GM21576 (cell line): ENCODE results near the gene SMIM20.
"Not testable (repeated sequence)": the region's sequence is repeated elsewhere in the genome, so short reads cannot be mapped to it uniquely, and the experiment has no call there.

ENCODE experiments used
- ATAC-seq: cut with Tn5 transposase; IDR thresholded peaks from one replicate; pipeline ENCODE4 v1.9.1; 2021; ENCODE audit warnings: mild to moderate bottlenecking, moderate library complexity; ENCODE audit not compliant: unreplicated experiment

Gene SMIM20

GRCh38 chr4:25890571-25891485, 23.2 kb upstream of the SMIM20 start:
- no peak for ATAC-seq

- ATAC-seq = no peak
Observed at GRCh38 chr4:25892796-25893195, 21.2 kb upstream of the SMIM20 start.

GRCh38 chr4:25896776-25897539, 17.1 kb upstream of the SMIM20 start:
- no peak for ATAC-seq

DNA sequence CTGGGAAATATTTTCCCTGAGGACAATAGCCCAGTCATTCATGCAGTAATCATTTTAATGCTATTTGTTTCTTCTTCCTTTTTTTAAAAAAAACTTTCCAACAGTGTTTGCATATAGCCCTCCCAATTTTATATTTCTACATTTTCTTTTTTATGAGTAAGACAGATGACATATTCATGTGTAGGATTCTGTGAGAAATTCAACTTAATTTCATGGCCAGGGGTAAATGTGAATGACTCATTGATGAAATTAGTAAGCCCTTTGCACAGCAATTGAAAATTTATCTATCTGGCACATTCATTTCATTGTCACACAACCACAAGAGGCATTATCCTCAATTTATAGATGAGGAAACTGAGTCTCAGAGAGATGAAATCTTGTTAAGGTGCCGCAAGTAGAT, 13.7 kb upstream of the SMIM20 start:
- no peak for ATAC-seq

DNA sequence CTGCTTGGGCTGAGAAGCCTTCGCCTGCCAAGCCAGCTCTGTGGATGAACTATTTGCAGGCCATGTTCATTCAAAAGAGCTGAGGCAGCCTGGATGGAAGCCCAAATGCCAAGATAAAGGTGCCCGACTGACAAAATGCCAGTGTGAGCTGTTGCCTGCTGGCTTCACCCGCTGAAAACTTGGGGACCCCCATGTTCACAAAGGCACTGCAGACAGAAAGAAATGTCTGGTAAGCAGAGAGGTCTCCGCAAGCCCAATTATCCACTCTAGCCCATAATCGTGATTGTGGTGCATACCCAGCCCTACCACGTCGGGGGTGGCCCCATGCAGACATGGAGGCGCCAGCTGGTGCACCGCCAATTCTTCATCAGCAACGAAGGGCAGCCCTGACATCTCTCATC, 13.0 kb upstream of the SMIM20 start:
- no peak for ATAC-seq

GRCh38 chr4:25903900-25904747, 9.9 kb upstream of the SMIM20 start:
- no peak for ATAC-seq

DNA sequence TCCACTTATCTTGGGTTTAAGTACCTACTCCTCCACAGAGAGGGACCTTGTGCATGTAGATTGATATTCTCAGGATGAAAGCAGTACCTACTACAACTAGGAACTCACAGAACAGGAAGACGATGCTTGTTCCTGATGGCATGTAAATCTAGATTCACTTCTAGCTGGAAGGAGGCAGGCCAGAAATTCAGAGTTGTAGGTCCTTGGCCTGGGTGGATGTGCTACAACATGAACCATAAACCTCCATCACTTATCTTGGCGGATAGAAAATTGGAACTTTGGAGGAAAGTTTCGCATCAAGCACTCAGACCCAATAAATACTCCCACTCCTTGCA, 9.3 kb upstream of the SMIM20 start:
- no peak for ATAC-seq

DNA sequence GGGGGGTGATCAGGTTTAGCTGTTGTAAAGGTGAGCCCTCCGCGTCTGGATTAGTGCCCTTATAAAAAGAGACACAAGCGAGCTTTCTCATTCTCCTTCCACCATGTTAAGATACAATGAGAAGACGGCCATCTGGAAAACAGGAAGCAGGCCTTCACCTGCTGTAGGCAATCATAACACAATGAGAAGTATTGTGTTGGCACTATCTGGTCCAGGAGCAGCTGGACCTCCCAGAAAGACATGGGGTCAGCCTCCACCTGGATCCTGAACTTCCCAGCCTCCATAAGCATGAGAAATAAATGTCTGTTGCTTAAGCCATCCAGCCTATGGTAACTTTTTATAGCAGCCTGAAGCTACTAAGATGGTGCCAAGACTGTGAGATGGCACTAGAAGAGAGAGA, 8.6 kb upstream of the SMIM20 start:
- no peak for ATAC-seq

GRCh38 chr4:25906113-25906512, 7.9 kb upstream of the SMIM20 start:
- ATAC-seq = not testable (repeated sequence)

DNA sequence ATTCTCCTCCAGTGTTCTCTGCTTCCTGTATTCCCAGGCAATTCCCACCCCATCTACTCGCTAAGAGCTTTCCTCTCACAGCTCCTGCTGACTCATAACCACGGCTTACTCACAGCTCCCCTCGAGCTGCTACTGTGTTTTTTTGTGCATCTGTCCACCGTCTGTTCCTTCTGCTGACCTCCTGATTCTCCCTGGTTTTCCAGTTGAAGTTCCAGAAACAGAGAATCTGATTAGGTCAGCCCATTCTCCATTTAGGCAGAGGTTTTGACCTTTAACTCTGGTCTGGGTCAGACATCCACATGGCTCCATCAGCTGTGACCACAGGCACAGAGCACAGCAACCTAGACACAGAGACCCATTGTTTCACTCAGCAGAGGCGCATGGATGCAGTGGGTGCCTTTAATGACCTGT, 5.5 kb upstream of the SMIM20 start:
- no peak for ATAC-seq

DNA sequence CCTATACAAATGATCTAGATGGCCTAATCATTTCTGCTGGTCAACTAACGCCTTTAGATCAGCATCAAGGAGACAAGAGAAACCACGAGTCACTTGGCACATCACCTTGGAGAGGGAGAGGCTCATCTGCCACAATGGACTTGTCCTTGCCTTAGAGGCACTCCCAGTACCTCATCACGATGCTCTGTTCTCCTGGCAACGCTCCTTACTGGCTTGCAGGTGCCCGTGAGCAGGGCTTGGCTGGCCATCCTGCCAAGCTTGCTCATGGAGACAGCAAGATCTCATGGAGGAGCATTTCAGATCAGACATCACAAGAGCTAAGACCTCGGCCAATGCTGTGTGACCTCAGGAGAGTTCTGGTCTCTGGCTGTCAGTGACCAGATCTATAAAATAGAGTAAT, 2.7 kb upstream of the SMIM20 start:
- no peak for ATAC-seq

DNA sequence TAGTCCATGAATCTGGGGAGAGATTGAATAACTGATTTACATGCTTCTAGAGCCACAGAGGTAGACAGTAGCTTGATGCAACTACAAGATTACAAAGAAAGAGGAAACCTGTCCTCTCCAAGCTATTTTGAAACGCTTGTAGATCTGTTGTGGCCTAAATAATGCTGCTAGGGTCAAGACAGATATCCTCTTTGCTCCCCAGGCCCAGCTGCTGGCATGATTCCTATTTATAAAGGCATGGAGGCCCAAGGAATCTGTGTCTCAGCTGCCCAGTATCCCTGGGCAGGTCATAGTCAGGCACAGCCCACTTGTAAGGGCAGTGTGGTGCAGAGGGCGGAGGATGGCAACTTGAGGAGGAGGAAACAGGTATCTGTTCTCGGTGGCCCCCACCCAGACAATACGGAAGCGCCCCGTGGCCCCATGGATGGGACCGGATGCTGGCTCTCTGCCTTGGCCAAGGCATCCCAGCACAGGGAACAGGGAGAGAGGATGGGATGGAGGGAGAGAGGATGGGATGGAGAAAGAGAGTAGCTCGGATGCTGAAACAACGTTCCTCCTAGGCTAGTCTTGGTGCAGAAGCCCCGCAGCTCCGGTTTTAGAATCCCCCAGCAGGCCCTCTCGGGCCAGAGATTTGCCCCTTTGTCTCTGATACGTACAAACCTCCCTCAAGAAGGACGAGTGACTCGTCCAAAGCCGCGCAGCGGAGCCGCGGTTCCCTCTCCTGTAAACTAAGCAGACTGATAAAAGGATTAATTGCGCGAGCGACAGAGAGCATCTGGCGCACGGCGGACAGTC, 767 bp upstream of the SMIM20 start:
- ATAC-seq = peak; percentile 30

GRCh38 chr4:25914670-25915352, 791 bp downstream of the SMIM20 start:
- ATAC-seq = peak; percentile 3

GRCh38 chr4:25915353-25915705, 1.3 kb downstream of the SMIM20 start:
- ATAC-seq = no peak

DNA sequence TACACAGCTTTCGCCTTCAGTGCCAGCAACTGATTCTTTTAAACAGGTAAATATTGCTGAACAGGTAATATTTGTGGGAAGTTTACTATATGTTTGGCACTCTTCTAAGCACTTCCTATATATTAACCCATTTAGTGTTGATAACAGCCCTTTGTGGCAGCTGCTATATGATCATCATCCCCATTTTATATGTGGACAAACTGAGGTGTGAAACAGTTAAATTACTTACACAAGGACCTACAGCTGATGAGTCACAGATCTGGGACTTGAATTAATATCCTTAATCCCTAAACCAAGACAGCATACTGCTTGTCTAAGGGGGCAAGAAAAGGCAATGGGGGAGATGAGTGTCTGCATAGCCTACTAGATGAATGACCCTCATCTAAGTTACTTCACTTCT, 2.9 kb downstream of the SMIM20 start:
- ATAC-seq = no peak

GRCh38 chr4:25919676-25920075, 5.7 kb downstream of the SMIM20 start:
- no peak for ATAC-seq

DNA sequence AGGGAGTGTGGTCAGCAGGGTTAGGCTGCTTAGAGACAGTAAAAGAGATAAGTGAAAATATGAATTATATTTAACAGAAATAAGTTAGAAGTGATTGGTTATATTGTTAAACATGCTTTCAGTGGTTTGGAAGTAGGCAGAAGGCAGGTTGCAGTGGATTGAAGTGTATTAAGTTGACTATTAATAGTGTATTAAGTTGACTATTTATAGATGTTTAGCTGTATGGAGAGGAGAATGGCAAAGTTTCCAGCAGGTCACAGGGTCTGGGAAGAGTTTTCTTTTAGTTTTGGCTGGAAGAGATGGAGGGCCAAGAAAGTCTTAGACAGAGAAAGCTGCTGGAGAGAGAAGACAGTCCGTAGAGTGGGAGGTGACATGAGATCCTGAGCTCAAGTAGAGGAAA, 7.9 kb downstream of the SMIM20 start:
- no peak for ATAC-seq

DNA sequence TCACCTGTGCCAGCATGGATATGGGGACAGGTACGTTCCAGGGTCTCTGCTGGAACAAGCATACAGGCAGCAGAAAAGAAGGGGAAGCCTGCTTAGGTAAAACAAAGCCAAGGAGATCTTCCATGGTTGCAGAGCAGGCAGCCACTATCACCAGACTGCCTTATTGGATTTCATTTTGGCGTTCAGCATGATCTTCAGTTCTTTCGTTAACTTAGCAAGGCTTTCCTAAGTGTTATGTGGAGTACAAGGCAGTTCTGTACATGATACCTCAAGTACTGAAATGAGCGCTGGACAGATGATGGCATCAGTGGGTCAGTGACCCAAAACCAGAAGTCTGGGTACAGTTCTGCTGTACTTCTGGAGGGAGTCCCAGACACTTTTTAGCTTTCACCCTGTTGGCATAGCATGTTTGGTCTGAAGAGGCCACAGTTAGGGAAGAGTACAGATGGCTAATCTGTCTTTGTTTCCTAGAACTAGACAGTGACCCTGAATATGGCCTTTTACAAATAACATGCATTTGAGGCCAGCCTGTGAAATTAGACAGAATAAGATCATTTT, 8.9 kb downstream of the SMIM20 start:
- no peak for ATAC-seq

GRCh38 chr4:25923745-25924144, 9.7 kb downstream of the SMIM20 start:
- no peak for ATAC-seq
